Stimulated activated CD8-positive, alpha-beta memory T cell treated with anti-CD3 and anti-CD28 coated beads, Interleukin-4, amount 100 ng/mL, for 24 hours (primary cell): Measurements from ENCODE around the gene CASKIN1.
"Not testable (repeated sequence)": the region's sequence is repeated elsewhere in the genome, so short reads cannot be mapped to it uniquely, and the experiment has no call there.

Experiments used
- DNase-seq: peaks from one replicate; pipeline ENCODE4 v3.0.0-alpha.2; 2020; ENCODE audit warnings: low read depth

Gene CASKIN1, protein sequence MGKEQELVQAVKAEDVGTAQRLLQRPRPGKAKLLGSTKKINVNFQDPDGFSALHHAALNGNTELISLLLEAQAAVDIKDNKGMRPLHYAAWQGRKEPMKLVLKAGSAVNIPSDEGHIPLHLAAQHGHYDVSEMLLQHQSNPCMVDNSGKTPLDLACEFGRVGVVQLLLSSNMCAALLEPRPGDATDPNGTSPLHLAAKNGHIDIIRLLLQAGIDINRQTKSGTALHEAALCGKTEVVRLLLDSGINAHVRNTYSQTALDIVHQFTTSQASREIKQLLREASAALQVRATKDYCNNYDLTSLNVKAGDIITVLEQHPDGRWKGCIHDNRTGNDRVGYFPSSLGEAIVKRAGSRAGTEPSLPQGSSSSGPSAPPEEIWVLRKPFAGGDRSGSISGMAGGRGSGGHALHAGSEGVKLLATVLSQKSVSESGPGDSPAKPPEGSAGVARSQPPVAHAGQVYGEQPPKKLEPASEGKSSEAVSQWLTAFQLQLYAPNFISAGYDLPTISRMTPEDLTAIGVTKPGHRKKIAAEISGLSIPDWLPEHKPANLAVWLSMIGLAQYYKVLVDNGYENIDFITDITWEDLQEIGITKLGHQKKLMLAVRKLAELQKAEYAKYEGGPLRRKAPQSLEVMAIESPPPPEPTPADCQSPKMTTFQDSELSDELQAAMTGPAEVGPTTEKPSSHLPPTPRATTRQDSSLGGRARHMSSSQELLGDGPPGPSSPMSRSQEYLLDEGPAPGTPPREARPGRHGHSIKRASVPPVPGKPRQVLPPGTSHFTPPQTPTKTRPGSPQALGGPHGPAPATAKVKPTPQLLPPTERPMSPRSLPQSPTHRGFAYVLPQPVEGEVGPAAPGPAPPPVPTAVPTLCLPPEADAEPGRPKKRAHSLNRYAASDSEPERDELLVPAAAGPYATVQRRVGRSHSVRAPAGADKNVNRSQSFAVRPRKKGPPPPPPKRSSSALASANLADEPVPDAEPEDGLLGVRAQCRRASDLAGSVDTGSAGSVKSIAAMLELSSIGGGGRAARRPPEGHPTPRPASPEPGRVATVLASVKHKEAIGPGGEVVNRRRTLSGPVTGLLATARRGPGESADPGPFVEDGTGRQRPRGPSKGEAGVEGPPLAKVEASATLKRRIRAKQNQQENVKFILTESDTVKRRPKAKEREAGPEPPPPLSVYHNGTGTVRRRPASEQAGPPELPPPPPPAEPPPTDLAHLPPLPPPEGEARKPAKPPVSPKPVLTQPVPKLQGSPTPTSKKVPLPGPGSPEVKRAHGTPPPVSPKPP (N-terminal part only)

DNA sequence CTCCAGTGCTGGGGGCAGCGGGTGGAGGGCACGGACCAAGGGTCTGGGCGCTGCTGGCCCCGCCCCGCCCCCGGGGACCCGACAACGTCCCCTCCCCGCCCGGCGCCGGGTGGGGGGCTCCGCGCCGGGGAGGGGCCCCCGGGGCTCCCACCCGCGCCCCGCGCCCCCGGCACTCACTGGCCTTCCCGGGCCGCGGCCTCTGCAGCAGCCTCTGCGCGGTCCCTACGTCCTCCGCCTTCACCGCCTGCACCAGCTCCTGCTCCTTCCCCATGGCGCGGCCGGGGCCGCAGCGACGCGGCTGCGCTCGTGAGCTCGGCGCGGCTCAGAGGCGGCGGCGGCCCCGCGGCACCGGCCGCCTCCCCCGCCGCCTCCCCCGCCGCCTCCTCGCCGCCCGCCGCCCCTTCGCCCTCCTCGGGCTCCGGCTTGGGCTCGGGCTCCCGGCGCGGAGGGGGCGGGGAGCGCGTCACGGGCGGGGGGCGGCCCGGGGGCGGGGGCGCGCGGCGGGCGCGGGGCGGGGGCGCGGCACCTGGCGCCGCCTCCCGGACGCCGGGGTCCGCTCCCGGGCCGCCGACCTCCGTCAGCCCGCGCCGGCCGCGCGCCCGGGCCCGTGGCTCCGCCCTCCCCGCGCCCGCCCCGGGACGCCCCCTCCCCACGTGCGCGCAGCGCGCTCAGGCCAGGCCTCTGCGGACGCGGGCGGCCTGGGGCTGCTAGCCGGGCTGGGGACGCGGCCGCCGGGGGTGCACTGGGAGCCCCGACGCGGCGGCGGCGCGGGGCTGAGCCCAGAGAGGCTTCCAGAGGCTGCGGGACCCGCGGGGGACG, at the start of gene CASKIN1:
TSS of gene CASKIN1 (minus strand) at position 444 of the 819 bp plus-strand sequence. CDS start at position 271, 173 bp downstream.
- no peak for DNase-seq

DNA sequence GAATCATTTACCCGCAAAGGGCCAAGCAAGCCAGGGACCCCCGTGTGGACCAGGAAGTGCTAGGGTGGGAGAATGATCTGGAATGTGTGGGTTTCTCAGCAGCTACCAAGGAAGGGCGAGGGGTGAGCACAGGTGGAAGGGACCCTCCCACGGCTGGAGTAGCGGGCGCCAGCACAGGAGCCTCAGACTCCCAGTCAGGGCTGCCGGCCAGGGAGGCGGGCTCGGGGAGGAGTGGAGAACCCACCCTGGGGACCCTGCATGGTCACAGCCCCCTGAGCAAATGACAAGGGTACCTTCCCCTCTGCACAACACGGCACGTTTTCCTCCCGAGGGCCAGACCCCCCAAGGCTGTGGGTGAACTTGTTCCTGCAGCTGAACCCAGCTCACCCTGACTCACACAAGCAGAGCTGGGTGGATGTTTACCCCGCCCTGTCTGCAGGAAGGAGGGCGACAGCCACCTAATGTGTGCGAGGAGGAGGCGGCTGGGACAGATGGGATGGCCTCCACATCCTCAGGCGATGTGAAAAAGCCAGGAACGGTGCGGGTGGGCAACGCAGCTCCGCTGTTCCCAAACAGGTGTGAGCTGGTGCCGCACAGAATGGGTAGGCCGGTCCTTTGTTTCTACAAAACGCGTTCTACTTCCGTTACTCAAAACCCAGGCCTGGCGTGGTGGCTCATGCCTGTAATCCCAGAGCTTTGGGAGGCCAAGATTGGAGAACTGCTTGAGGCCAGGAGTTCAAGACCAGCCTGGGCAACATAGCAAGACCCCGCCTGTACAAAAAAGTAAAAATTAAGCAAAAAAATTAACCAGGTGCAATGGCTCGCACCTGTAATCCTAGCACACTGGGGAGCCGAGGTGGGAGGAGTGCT, 48.8 kb upstream of the CASKIN1 start:
- no peak for DNase-seq

DNA sequence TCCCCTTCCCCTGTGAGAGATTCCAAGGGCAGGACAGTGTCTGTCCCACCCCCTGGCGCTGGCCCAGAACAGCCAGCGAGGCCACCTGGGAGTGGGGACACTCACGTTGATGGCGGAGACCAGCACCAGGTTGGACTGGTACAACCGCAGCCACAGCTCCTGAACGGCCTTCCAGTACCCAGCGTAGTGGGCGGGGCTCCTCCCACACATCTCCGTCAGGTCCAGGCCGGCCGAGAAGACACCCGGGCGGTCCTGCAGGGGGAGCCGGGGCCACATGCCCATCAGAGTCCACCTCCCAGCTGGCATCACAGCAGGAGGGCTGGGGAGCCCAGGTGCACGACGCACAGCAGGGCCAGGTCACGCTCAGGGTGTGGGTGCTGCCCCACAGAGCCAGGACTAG, 47.9 kb upstream of the CASKIN1 start:
- DNase-seq: no peak

DNA sequence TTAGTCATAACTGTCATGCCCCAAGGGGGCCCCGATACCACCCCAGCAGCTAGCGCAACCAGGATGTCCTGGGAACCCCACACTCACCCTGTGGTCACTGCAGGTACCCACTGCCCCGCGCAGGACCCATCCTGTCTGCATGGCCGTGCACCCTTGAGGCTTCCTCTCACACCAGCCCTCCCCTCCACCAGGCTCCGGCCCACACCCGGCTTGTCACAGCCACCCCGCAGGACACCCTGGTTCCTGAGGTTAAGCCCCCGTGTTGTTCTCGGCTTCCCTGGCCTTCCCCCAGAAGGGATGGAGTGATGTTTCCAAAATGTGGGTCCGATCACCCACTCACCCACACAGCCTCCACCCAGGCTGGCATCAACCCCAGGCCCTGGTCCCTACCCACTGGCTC, 47.4 kb upstream of the CASKIN1 start:
- DNase-seq: no peak

DNA sequence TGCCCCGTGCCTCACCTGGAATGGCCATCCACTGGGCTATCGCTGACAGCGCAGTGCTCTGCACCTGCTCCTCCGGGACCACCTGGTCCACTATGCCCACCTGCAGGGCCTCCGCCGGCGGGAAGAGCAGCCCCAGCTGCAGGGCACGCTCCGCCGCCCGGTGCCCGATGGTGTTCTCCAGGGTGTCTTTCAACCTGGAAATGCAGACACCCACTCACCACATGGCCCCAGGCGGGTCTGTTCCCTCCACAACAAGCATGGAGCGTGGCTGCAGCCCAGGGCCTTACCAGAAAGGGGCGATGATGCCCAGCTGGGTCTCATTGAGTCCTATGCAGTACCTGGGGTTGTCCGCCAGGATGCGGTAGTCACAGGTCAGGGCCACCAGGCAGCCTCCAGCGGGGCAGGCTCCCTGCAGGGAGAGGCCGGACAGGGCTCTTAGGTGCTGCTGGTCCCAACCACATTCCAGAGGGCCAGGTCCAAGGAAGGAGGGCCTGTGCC, 46.7 kb upstream of the CASKIN1 start:
- DNase-seq: no peak

DNA sequence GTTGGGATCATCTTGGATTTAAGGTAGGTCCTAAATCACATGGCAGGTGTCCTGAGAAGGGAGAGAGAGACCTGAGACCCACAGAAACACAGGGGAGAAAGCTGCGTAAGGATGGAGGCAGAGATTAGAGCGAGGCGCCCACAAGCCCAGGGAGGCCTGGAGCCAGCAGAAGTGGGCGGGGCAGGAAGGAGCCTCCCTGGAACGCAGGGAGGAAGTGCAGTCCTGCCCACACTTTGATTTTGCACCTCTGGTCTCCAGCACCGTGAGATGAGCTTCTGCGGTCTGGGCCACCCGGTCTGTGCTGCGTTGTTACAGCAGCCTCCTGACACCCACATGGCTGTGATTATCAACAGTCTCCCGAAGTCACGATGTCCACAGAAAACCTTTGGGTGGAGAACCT, 46.2 kb upstream of the CASKIN1 start:
- DNase-seq: no peak

DNA sequence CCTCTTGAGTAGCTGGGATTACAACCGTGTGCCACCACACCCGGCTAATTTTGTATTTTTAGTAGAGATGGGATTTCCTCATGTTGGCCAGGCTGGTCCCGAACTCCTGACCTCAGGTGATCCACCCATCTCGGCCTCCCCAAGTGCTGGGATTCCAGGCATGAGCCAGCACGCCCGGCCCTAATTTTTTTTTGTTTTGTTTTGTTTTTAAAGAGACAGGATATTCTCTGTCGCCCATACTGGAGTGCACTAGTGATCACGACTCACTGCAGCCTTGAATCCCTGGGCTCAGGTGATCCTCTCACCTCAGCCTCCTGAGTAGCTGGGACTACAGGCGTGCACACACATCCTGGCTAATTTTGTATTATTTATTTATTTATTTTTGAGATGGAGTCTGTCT, 43.9 kb upstream of the CASKIN1 start:
- not testable (repeated sequence) for DNase-seq

DNA sequence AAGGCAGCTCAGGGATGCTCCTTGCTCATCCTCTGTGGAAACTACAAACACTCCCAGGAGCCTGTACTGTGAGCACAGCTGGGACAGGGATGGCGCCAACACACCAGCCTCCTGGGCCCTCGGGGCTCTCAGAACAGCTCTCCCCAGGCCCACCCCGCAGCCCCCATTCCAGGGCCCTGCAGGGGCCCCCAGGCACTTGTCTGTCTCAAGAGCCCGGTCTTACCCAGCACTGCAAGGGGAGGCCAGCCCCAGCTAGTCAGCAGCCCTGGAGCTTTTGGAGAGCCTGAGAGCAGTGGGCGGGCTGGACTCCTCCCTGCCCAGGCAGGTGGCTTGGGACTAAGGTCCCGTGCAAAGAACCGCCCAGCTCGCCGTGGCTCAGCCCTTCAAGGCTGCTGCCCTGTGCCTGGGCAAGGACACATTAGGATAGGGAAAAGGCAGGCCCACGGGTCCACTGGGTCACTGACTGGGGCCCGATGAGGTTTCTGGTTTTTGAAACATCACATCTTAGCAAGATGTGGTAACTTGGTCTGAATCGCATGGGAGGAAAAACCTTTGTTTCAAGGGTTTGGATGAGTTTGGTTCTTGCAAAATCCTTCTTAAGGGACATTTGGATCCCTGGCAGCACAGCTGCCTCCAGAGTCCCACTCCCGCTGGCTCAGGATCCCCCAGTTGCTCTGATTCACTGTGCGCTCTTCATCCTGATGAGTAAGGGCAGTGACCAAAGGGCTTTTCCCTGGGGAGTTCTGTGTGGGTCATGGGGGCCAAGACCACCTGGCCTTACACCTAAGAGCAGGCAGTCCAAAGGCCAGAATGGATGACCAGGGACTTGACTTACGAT, 42.7 kb upstream of the CASKIN1 start:
- DNase-seq: no peak

DNA sequence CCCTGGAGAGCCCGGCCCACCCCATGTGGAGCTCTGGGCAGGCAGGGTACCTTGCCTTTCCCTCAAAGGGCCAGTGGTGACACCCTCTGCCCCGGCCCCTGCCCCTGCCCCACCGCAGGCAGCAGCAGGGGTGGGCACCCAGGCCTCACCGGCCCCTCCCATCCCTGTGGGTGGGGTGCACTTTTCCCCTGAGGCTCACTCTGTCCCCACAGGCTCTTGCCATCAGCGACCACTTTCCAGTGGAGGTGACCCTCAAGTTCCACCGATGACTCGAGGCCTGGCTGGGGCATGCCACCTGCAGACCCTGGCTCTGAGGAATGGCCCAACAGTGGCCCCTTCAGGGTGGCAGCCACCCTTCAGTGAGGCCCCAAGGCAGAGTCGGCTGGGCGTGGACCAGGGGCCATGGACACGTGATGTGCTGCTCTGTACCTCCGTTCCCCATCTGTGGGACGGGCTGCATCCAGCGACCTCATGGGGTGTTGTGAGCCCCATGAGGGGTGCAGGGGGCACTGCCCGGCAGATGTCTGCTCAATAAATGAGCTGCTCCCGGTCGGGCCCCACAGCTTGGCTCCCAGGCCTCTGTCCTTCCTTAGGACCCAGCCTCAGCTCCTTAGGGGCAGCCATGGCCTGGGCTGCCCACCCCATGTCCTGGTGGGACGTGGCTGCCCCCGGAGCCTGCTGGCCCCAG, 41.9 kb upstream of the CASKIN1 start:
- no peak for DNase-seq

DNA sequence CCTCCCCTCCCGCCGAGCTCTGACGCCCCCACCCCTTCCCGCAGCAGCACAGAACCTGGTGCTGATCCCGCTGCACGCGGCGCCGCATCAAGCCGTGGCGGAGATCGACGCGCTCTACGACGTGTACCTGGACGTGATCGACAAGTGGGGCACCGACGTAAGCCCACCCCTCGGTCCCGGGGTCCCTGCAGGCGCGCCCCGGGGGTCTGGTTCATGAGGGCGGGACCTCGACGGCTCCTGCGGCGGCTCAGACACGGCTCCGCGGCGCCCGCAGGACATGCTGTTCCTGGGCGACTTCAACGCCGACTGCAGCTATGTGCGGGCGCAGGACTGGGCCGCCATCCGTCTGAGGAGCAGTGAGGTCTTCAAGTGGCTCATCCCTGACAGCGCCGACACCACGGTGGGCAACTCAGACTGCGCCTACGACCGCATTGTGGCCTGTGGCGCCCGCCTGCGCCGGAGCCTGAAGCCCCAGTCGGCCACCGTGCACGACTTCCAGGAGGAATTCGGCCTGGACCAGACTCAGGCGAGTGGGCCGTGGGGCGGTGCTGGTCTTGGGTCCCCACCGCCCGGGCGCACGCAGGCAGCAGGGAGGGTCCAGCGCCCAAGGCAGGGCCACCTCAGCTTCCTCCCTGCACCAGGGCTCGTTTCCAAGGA, 41.2 kb upstream of the CASKIN1 start:
- DNase-seq: no peak

DNA sequence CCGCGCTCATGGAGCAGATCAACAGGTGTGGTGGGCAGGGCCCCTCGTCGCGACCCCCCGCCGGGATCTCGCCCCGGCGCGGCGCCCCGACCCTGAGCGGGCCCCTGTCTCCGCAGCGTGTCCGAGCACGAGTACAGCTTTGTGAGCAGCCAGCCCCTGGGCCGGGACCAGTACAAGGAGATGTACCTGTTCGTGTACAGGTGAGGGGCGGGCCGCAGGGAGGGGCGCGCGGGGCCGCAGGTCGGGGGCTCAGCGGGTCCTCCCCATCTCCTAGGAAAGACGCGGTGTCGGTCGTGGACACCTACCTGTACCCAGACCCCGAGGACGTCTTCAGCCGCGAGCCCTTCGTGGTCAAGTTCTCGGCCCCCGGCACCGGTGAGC, 40.7 kb upstream of the CASKIN1 start:
- DNase-seq: no peak

DNA sequence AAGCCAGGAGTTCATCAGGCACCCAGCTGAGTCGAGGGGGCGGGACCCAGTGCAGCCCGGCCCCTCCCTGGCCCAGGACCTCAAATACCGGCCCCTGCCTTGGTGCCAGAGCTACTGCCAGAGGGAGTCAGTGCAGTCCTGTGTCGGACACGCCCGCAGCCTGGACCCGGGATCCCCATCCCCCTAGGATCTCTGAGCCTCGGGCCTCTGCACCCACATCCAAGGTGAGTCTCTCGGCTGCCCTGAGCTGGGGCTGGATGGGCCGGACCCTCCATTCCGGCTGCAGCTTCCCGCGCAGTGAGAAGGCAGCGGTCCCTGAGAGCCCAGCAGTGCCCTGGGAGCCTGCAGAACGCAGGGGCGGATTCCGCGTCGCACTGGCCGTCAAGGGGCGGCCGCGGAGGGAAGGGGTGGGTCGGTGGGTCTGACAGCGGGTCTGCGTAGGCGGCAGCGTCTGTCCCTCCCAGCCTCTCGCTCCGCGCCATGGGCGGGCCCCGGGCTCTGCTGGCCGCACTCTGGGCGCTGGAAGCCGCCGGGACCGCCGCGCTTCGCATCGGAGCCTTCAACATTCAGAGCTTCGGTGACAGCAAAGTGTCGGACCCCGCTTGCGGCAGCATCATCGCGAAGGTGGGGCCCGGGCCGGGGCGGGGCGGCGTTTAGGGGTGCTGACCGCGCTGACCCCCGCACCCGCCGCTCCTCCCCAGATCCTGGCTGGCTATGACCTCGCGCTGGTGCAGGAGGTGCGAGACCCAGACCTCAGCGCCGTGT, 40.1 kb upstream of the CASKIN1 start, which contains the start of gene DNASE1L2:
TSS of gene DNASE1L2 (plus strand) at position 108 of the 765 bp plus-strand sequence. CDS start at position 481, 373 bp downstream.
- DNase-seq: no peak

DNA sequence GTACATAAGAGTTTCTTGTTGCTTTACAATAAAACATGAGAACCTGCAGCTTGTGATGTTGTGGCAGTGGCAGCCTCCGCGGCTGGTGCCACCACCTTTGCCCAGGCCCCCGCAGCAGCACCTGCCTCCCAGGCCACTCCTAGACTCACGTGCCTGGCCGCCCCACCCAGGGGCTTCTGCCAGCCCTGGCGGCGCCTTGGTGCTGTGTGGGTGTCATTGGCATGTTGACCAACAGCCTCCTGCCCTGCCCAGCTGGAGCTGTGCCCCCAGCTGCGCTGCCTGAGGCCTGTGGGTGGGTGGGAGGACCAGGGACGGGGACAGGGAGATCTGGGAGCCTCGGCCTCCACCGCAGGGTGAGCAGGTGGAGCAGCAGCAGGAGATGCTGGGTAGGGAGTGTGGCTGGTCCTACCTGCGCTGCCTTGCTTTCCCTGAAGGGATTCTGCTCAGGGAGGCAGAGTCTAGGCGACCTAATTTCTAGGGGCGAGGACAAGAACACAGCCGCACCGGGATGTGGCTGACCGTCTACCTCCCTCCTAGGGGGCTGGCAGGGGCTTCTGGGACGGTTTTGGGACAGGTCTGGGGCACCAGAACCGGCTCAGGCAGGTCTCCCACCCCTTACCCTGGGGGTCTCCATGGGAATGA, 39.4 kb upstream of the CASKIN1 start:
- DNase-seq: no peak

DNA sequence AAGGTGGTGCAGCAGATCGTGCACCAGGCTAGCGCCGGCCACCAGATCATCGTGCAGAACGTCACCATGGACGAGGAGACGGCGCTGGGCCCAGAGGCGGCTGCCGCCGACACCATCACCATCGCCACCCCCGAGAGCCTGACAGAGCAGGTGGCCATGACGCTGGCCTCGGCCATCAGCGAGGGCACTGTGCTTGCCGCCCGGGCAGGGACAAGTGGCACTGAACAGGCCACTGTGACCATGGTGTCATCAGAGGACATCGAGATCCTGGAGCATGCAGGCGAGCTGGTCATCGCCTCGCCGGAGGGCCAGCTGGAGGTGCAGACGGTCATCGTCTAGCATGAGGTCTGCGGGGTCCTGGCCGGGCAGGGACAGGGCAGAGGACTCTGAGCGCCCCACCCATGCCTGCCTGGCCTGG, 38.8 kb upstream of the CASKIN1 start:
- DNase-seq: no peak

DNA sequence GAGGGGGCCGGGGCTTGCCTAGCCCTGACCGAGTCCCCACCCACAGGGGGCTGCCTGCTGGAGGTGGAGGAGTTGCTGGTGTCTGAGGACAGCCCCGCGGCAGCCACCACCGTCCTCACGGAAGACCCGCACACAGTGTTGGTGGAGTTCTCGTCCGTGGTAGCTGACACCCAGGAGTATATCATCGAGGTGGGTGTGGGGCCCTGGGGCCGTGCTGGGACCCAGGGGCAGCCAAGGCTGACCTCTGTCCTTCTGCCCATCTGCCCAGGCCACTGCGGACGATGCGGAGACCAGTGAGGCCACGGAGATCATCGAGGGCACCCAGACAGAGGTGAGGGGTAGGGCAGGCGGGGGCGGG, 38.4 kb upstream of the CASKIN1 start:
- no peak for DNase-seq

DNA sequence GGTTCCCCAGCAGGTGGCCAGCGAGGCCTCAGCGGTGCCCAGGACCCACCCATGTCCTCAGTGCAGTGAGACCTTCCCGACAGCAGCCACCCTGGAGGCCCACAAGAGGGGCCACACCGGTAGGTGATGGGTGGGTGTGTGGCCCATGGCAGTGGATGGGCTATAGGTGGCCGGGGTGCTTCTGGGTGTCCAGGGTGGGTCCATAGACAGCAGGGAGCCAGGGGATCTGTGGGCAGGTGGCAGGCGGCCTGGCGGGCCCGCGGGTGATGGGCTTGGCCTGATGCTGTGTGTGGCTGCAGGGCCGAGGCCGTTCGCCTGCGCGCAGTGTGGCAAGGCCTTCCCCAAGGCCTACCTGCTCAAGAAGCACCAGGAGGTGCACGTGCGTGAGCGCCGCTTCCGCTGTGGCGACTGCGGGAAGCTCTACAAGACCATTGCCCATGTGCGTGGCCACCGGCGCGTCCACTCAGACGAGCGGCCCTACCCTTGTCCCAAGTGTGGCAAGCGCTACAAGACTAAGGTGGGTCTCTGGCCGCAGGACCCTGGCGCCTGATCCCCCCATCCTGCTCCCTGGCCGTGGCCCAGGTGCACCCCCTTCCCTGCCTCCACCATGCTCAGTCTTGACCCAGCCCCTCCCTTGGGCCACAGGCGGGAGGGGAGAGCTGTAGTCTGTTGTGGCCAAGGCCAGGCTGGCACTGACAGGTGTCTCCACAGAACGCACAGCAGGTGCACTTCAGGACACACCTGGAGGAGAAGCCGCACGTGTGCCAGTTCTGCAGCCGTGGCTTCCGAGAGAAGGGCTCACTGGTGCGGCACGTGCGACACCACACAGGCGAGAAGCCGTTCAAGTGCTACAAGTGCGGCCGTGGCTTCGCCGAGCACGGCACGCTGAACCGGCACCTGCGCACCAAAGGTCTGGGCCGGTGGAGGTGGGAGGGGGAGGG, 37.7 kb upstream of the CASKIN1 start:
- DNase-seq: no peak
